ENCODE data around the gene PTPN4. TPM values are rescaled to one million over a fixed set of nuclear protein-coding genes. Genes with fewer than 3 reads are reported as not detected.
A peak's percentile ranks its signal among the peaks of the same experiment; 100 is the strongest.

Gene PTPN4
- total RNA-seq, 3 donors from 2014 or later = 23.1 to 35.4 (median 30.1) TPM

GRCh38 chr2:119755906-119756305 is 3.8 kb upstream of the PTPN4 start:
- DNase-seq (no peak), ATAC-seq (no peak)
- Histone ChIP-seq H3K9me3 (no peaks in the 10 kb centered on the region), H3K4me3 (no peak overlapping the region), H3K4me1 (ENCODE audit: low read depth) (no peaks in the 10 kb centered on the region), H3K36me3 (ENCODE audit: low read depth) (no peaks in the 10 kb centered on the region)
- intact Hi-C loops (cut with DNase I, micrococcal nuclease) = loop anchor here in 1 of 2 donors (10.0 kb wide), 2 partner anchors 69 to 419 kb away; no protein-coding TSS in a partner anchor
- no peak for TF ChIP-seq CTCF (IDR thresholded peaks at IDR 0.05)

GRCh38 chr2:119756837-119757236 is 2.9 kb upstream of the PTPN4 start:
- H3K36me3 ChIP-seq (ENCODE audit: low read depth) = no peaks in the 10 kb centered on the region
- DNase-seq (peak in 1 of 3 donors; percentile 31), ATAC-seq (no peak)
- intact Hi-C loops (cut with DNase I, micrococcal nuclease) = loop anchor here in 1 of 2 donors (10.0 kb wide), 2 partner anchors 68 to 418 kb away; no protein-coding TSS in a partner anchor
- H3K9me3 ChIP-seq = no peaks in the 10 kb centered on the region
- H3K4me3 ChIP-seq = no peak overlapping the region
- peaks cover 6% of the 10 kb centered on the region for H3K4me1 ChIP-seq (ENCODE audit: low read depth)
- no peak for TF ChIP-seq CTCF (IDR thresholded peaks at IDR 0.05)

GRCh38 chr2:119758881-119759450 is 756 bp upstream of the PTPN4 start:
- Histone ChIP-seq H3K9me3 (no peaks in the 10 kb centered on the region), H3K4me1 (ENCODE audit: low read depth) (peaks cover 6% of the 10 kb centered on the region), H3K4me3 (peak overlapping the region; percentile 71), H3K36me3 (ENCODE audit: low read depth) (no peaks in the 10 kb centered on the region)
- no peak for DNase-seq
- no peak for TF ChIP-seq CTCF (IDR thresholded peaks at IDR 0.05)
- intact Hi-C loops (cut with DNase I, micrococcal nuclease) = loop anchor here in 1 of 2 donors (10.0 kb wide), 2 partner anchors 66 to 416 kb away; no protein-coding TSS in a partner anchor
- ATAC-seq = no peak

- no peaks in the 10 kb centered on the region for H3K36me3 ChIP-seq (ENCODE audit: low read depth)
- peak overlapping the region; percentile 71 for H3K4me3 ChIP-seq
- no peaks in the 10 kb centered on the region for H3K9me3 ChIP-seq
- ATAC-seq (peak; percentile 39), DNase-seq (peak in 2 of 3 donors; percentile 52 to 76)
- intact Hi-C loops (cut with DNase I, micrococcal nuclease) = no loop called here
- no peak for TF ChIP-seq CTCF (IDR thresholded peaks at IDR 0.05)
- H3K4me1 ChIP-seq (ENCODE audit: low read depth) = peaks cover 6% of the 10 kb centered on the region
Measured at GRCh38 chr2:119760237-119760955, 674 bp downstream of the PTPN4 start.

GRCh38 chr2:119760956-119761275 is 1.2 kb downstream of the PTPN4 start:
- Histone ChIP-seq H3K4me3 (no peak overlapping the region), H3K9me3 (no peaks in the 10 kb centered on the region), H3K4me1 (ENCODE audit: low read depth) (peaks cover 6% of the 10 kb centered on the region), H3K36me3 (ENCODE audit: low read depth) (no peaks in the 10 kb centered on the region)
- intact Hi-C loops (cut with DNase I, micrococcal nuclease) = no loop called here
- no peak for ATAC-seq
- DNase-seq = no peak
- TF ChIP-seq CTCF (IDR thresholded peaks at IDR 0.05) = no peak

All from mucosa of descending colon (tissue), 3 donors.